GM19043 (cell line): Measurements from ENCODE around the gene ATP2B3.

ENCODE experiments used
- ATAC-seq: cut with Tn5 transposase; IDR thresholded peaks from one replicate; pipeline ENCODE4 v1.9.1; 2021; ENCODE audit warnings: low read depth; ENCODE audit not compliant: unreplicated experiment

Gene ATP2B3

GRCh38 chrX:153608376-153608775, 90.9 kb downstream of the ATP2B3 start:
- ATAC-seq: no peak

DNA sequence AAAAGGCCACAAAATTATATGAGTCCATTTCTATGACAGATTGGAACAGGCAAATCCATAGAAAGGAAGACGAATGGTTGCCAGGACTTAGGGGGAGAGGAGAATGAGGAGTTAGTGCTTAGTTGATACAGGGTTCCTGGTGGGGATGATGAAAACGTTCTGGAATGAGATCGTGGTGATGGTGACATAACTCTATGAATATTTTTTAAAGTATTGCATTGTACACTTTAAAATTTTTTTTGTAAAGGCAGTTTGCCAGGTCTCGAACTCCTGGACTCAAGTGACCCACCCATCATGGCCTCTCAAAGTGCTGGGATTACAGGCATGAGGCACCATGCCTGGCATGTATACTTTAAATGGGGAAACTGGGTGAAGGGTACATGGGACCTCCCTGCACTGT, 91.4 kb downstream of the ATP2B3 start:
- no peak for ATAC-seq

DNA sequence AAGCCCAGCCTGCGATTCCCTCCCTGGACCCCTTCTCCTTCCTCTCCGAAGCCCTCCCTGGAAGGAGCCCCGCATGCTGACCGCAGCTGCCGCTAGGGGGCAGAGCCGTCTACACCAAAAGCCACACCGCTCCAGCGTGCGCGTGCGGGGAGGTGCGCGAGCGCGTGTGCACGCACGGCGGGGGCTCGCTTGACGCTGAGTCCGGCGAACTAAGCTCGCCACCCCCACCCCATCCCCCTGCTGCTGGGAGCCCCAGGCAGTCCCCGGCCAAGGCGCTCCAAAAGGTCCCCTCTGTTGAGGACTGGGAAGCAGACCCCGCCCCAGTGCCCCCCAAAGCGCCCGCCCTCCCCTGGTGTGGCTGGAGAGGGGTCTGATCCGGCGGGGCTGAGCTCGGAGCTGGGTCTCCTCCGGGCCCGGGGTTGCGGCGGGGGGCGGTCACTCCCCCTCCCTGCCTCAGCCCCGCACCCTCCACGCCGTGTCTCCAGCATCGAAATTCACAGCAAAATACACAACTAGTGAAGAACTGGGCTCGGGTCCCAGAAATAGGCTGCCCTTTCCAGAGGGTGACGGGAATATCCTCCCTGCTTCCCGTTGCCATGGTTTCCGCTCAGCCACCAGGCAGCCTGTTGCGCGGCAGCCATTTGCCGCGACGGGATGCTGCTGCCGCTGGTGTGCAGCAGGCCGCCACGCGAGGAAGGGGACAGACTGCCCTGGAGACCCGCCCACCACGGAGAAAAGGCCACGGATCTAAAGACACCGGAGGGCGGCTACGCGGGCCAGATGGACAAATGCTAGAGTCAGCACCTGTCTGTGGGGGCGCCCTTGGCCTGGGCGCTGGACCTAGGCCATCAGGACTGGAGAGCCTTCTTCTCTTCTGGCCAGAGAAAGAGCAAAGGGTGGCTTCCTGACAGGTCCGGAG, 92.7 kb downstream of the ATP2B3 start:
- ATAC-seq: no peak

DNA sequence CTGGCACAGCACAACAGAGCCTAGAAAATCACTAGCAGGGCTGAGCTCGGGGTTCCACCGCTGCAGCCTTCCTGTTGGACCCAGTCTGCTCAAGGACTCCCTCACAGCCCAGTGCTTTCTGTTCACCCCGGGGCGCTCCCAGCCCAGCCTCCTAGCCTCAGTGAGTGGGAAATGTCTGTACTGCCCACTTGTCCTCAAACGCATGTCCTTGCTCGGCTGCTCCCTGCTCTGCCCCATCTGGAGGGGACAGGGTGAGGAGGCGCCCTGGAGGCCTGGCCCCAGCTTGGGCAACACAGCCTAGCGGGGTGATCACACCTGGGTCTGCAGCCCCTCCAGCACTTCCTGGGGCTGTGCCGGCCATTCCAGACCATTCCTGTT, 93.4 kb downstream of the ATP2B3 start:
- ATAC-seq: no peak

- ATAC-seq: no peak
Measured at GRCh38 chrX:153611298-153612095, 94.1 kb downstream of the ATP2B3 start.

GRCh38 chrX:153612413-153612812, 95.0 kb downstream of the ATP2B3 start:
- no peak for ATAC-seq

DNA sequence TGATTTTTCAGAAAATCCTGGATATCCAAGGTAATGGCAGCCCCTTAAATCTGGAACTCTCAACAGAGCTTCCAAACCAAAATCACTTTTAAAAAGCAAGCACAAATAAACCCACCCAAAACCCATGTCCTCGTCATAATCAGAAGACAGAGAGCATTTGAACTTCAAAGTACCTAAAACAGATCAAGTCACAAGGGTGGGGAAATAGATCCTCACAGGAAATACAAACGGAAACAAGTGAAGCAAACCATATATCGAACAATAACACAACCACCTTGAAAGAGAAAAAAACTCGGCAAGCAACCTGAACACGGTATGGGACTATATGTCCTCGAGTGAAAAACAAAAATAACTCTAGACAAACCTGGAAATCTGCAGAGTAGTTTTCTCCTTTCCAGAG, 97.4 kb downstream of the ATP2B3 start:
- no peak for ATAC-seq

- no peak for ATAC-seq
Measured at GRCh38 chrX:153620576-153620975, 103.1 kb downstream of the ATP2B3 start.

DNA sequence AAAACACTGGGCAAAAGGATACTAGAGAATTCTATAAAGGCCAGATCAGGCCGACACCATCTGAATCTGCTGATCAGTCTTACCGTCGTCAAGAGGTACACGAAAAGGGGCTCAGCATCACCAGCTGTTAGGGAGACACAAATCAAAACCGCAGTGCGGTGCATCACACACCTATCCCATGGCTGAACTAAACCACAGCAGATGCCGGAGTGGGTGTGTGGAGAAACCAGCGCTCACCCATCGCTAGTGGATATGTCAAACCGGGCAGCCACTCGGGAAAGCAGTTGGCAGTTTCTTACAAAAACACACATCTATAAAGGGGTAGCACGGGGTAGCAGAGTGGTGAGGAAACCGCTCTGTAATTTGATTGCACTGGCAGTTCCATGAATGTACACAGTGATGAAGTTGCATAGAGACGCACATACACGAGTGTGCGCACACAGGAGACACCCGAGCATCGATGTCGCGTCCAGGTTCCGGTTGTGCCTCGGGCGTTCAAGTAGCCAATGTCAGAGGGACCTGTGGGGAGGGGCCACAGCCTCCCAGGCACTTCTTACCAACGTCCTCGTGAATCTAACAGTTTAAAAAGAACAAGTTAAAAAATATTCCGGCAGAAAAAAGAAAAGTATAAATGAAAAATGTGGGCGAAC, 104.6 kb downstream of the ATP2B3 start:
- no peak for ATAC-seq

GRCh38 chrX:153622661-153623309, 105.3 kb downstream of the ATP2B3 start:
- ATAC-seq: no peak

DNA sequence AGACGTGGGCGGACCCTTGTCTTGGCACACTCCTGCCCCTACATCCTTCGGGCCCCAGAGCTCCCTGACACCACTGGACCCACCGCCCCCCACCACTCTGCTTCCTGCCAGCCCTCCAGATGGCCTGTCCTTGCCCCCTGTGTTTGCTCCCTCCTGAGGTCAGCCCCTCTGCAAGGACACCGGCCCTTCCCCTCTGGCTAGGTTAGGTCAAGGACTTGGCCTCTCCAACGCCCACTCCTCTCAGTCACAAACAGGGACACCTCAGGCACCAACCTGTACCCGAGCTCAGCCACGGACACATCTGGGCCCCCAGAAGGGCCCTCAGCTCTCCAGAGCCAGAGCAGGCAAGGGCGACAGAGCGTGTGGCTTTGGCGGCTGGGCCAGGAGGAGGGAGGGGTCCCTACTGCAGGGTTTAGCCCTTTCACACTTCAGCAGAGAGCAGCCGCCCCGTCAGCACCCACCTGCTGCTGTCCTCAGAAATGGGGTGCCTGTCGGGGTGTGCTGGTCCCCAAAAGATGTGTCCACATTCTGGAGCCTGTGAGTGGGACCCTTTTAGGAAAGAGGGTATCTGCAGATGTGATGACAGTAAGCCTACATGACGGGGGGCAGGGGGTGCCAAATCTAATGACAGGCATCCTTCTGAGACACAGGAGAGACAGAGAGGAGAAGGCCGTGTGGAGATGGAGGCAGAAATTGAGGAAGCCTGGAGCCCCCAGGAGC, 106.0 kb downstream of the ATP2B3 start:
- ATAC-seq: no peak

GRCh38 chrX:153624196-153625091, 107.0 kb downstream of the ATP2B3 start:
- no peak for ATAC-seq

- ATAC-seq: no peak
Measured at GRCh38 chrX:153625271-153626024, 108.0 kb downstream of the ATP2B3 start.

GRCh38 chrX:153626025-153626633, 108.7 kb downstream of the ATP2B3 start:
- ATAC-seq: no peak

DNA sequence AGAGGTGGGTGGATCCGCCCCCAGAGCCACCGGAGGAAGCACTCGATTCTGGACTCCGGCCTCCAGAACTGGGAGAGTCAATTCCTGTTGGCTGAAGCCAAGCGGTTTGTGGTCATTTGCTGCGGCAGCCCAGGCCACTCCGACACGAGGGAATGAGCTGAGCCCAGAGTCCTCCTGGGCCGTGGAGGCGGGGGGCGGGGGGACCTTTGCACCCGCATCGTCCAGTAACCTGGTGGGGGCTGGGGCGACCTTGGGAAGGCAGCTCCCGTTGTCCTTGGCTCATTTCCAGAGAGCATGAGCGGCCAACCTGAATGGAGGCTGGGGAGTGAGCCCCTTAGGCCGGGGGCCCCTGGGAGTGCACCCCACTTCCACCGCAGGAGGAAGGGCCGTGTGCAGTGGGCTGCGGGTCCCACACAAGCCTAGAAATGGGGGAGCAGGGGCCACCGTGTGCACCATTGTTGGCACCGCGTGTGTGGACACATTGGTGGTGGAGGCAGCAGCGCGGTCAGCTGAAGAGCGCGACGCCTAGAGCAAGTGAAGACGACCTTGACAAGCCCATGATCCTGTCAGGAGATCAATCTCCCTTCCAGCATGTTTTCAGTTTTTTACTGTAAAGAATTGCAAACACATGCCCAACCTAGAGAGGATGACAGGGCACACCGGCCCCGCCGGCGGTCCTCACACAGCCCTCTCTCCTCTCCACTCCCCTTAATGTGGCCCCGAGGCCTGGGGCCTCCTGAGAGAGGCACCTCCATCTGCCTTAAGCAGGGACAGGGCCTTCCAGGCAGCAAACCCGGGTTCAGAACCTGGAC, 109.6 kb downstream of the ATP2B3 start:
- ATAC-seq: no peak

GRCh38 chrX:153627675-153628111, 110.3 kb downstream of the ATP2B3 start:
- ATAC-seq: no peak

GRCh38 chrX:153628129-153628528, 110.7 kb downstream of the ATP2B3 start:
- ATAC-seq: no peak
